Measurements from ENCODE around the gene TNIP2.

Gene TNIP2

GRCh38 chr4:2699534-2699933 is 56.6 kb downstream of the TNIP2 start:
- no peak for DNase-seq (ENCODE audit: low spot score in 2 of 2)
- Mint-ChIP-seq H3K9me3 (no peaks in the 10 kb centered on the region), H3K4me3 (no peak overlapping the region), H3K4me1 (no peaks in the 10 kb centered on the region), H3K36me3 (peaks cover 99% of the 10 kb centered on the region), H3K27ac (peak overlapping the region; percentile 52)
- no peak for ATAC-seq

GRCh38 chr4:2698951-2699505 is 57.1 kb downstream of the TNIP2 start:
- no peaks in the 10 kb centered on the region for H3K4me1 Mint-ChIP-seq
- peaks cover 99% of the 10 kb centered on the region for H3K36me3 Mint-ChIP-seq
- peak overlapping the region; percentile 52 for H3K27ac Mint-ChIP-seq
- no peaks in the 10 kb centered on the region for H3K9me3 Mint-ChIP-seq
- no peak overlapping the region for H3K4me3 Mint-ChIP-seq
- DNase-seq (ENCODE audit: low spot score in 2 of 2) (no peak), ATAC-seq (no peak)

- peaks cover 4% of the 10 kb centered on the region for H3K4me1 Mint-ChIP-seq
- DNase-seq (ENCODE audit: low spot score in 2 of 2) (no peak), ATAC-seq (no peak)
- H3K9me3 Mint-ChIP-seq = no peaks in the 10 kb centered on the region
- peaks cover 99% of the 10 kb centered on the region for H3K36me3 Mint-ChIP-seq
- H3K4me3 Mint-ChIP-seq = no peak overlapping the region
- peak overlapping the region; percentile 23 for H3K27ac Mint-ChIP-seq
Observed at GRCh38 chr4:2698504-2698903, 57.6 kb downstream of the TNIP2 start.

- H3K27ac Mint-ChIP-seq = no peak overlapping the region
- ATAC-seq = no peak
- no peak for DNase-seq (ENCODE audit: low spot score in 2 of 2)
Observed at GRCh38 chr4:2697995-2698414, 58.1 kb downstream of the TNIP2 start.

GRCh38 chr4:2696423-2696822 is 59.7 kb downstream of the TNIP2 start:
- DNase-seq (ENCODE audit: low spot score in 2 of 2) = no peak
- Mint-ChIP-seq H3K36me3 (peaks cover 99% of the 10 kb centered on the region), H3K4me3 (no peak overlapping the region), H3K4me1 (peaks cover 18% of the 10 kb centered on the region), H3K9me3 (no peaks in the 10 kb centered on the region), H3K27ac (peak overlapping the region; percentile 85)
- ATAC-seq = peak; percentile 39

More at GRCh38 chr4:2697995-2698414, 58.1 kb downstream of the TNIP2 start:
- H3K36me3 Mint-ChIP-seq = peaks cover 99% of the 10 kb centered on the region
- peaks cover 4% of the 10 kb centered on the region for H3K4me1 Mint-ChIP-seq
- H3K9me3 Mint-ChIP-seq = no peaks in the 10 kb centered on the region
- H3K4me3 Mint-ChIP-seq = no peak overlapping the region

- no peaks in the 10 kb centered on the region for H3K9me3 Mint-ChIP-seq
- DNase-seq (ENCODE audit: low spot score in 2 of 2) = no peak
- H3K4me3 Mint-ChIP-seq = no peak overlapping the region
- no peak for ATAC-seq
- H3K36me3 Mint-ChIP-seq = peaks cover 99% of the 10 kb centered on the region
- H3K27ac Mint-ChIP-seq = no peak overlapping the region
- H3K4me1 Mint-ChIP-seq = peaks cover 27% of the 10 kb centered on the region
Observed at GRCh38 chr4:2695346-2696060, 60.6 kb downstream of the TNIP2 start.

GRCh38 chr4:2694691-2695090 is 61.4 kb downstream of the TNIP2 start:
- Mint-ChIP-seq H3K9me3 (no peaks in the 10 kb centered on the region), H3K36me3 (peaks cover 99% of the 10 kb centered on the region), H3K27ac (no peak overlapping the region), H3K4me1 (peaks cover 35% of the 10 kb centered on the region), H3K4me3 (no peak overlapping the region)
- DNase-seq (ENCODE audit: low spot score in 2 of 2) (no peak), ATAC-seq (no peak)

GRCh38 chr4:2691952-2692435 is 64.1 kb downstream of the TNIP2 start:
- Mint-ChIP-seq H3K36me3 (peaks cover 94% of the 10 kb centered on the region), H3K4me1 (peaks cover 53% of the 10 kb centered on the region), H3K27ac (peak overlapping the region; percentile 85), H3K9me3 (no peaks in the 10 kb centered on the region), H3K4me3 (peak overlapping the region; percentile 24)
- ATAC-seq (peak; percentile 74), DNase-seq (ENCODE audit: low spot score in 2 of 2) (no peak)
